Tibial nerve (tissue), 4 donors: ENCODE results near the gene NDFIP1. TPM values are rescaled to one million over a fixed set of nuclear protein-coding genes. Genes with fewer than 3 reads are reported as not detected.

Source experiments
- DNase-seq, 2 donors: peaks; one replicate each; pipeline ENCODE4 v3.0.0-alpha.2; 2019; ENCODE audit warnings: low spot score in 2 of 2
- H3K27ac ChIP-seq, 4 donors: fragments of 200-600 bp; sonication (generic) in 3 of 4; one replicate each; pipeline ENCODE4 v1.5.1; 2017 to 2019; ENCODE audit warnings: mild to moderate bottlenecking in 1 of 4
- H3K27me3 ChIP-seq, 2 donors: fragments of 200-600 bp; sonication (generic) in 1 of 2; one replicate each; pipeline versions ENCODE4 v1.5.1 to v1.6.0; 2017 to 2019
- H3K36me3 ChIP-seq, 3 donors: fragments of 200-600 bp; sonication (generic); one replicate each; pipeline ENCODE4 v1.5.1; 2018 to 2019
- H3K4me1 ChIP-seq, 4 donors: fragments of 200-600 bp; sonication (generic) in 3 of 4; one replicate each; pipeline ENCODE4 v1.5.1; 2017 to 2019
- H3K4me3 ChIP-seq, 4 donors: fragments of 200-600 bp; sonication (generic) in 3 of 4; one replicate each; pipeline ENCODE4 v1.5.1; 2017 to 2019; ENCODE audit warnings: mild to moderate bottlenecking in 1 of 4, moderate library complexity in 1 of 4
- H3K9me3 ChIP-seq, 4 donors: fragments of 200-600 bp; sonication (generic) in 3 of 4; one replicate each; pipeline ENCODE4 v1.5.1; 2017 to 2019
- EP300 ChIP-seq, 2 donors: sonication (generic); formaldehyde crosslinking; IDR thresholded peaks; one replicate each; pipeline ENCODE4 v1.6.1; 2017; ENCODE audit warnings: antibody characterized with exemption in 2 of 2, mild to moderate bottlenecking in 1 of 2
- POLR2A ChIP-seq, 2 donors: fragments of 450-650 bp; IDR thresholded peaks; one replicate each; pipeline ENCODE4 v1.6.1; 2017; ENCODE audit warnings: antibody characterized with exemption in 2 of 2, mild to moderate bottlenecking in 2 of 2, moderate library complexity in 2 of 2
- WGBS, 2 donors: methylation state at CpG; one replicate each; pipeline ENCODE4 v1.1.5; 2018; 5-methylcytosine and 5-hydroxymethylcytosine counted together
- total RNA-seq, 4 donors: library from RNA; depleted of rRNA; stranded (reverse); fragments of >200 nt; gene quantifications; one replicate each; pipeline ENCODE4 v1.1.0, GENCODE V29; 2016
- TF ChIP-seq, protein P1 (sequence below), 5 experiments: fragments of 200-600 bp in 3 of 5; fragments of 450-650 bp in 2 of 5; sonication (generic) in 3 of 5; IDR thresholded peaks; one replicate each; pipeline ENCODE4 v1.5.1; 2016 to 2019; ENCODE audit warnings: antibody characterized with exemption in 5 of 5, mild to moderate bottlenecking in 3 of 5, moderate library complexity in 2 of 5

NDFIP1 gene
- total RNA-seq, 4 donors from 2014 or later: 96.1 to 172 (median 107) TPM

DNA sequence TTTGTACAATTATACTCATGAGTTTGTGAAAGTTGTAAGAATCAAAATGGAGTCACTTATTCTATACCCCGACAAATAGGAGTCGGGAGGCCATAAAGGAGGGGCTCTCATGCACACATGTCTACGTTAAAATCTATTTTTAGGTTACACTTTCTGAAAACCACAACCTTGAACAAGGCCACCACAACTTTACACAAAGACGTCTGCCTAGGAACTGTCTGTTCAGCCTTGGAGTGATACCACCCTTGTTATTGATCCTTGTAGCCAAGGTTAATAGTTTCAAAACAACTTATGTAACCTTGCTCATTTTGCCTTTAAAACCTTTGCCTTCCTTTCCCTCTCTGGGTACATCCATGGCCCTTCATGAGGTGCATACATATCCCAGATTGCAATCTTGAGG lies 4.1 kb upstream of the NDFIP1 start:
- Histone ChIP-seq H3K4me3 (no peak overlapping the region), H3K27ac (no peak overlapping the region), H3K4me1 (peaks cover 0 to 17% (median 0%) of the 10 kb centered on the region in 4 donors), H3K9me3 (no peaks in the 10 kb centered on the region), H3K27me3 (no peaks in the 10 kb centered on the region), H3K36me3 (no peaks in the 10 kb centered on the region)
- DNase-seq: no peak
- WGBS, 2 donors: 81% methylated on average over 4 of the region's 4 CpGs
- TF ChIP-seq, protein P1, sequence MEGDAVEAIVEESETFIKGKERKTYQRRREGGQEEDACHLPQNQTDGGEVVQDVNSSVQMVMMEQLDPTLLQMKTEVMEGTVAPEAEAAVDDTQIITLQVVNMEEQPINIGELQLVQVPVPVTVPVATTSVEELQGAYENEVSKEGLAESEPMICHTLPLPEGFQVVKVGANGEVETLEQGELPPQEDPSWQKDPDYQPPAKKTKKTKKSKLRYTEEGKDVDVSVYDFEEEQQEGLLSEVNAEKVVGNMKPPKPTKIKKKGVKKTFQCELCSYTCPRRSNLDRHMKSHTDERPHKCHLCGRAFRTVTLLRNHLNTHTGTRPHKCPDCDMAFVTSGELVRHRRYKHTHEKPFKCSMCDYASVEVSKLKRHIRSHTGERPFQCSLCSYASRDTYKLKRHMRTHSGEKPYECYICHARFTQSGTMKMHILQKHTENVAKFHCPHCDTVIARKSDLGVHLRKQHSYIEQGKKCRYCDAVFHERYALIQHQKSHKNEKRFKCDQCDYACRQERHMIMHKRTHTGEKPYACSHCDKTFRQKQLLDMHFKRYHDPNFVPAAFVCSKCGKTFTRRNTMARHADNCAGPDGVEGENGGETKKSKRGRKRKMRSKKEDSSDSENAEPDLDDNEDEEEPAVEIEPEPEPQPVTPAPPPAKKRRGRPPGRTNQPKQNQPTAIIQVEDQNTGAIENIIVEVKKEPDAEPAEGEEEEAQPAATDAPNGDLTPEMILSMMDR (IDR thresholded peaks at IDR 0.05): no peak
- TF ChIP-seq POLR2A (IDR thresholded peaks at IDR 0.05) (no peak), EP300 (IDR thresholded peaks at IDR 0.05) (no peak)

DNA sequence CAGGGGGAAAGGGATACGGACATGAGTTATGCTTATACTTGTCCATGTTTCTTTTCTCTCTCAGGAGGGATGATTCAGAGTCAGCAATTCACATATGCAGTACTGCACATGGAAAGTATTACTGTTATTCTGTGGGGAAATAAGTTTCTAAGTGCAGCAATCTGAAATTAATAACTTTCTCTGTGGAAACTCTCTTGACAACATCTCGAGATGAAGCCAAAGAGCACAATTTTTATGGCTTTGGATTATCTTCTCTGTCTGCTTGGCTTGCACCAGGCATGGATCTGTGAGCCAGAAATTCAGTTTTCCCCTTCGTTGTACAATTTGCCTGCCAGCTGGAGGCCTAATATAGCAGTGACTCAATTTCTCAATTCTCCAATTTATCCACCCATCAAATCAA lies 2.5 kb upstream of the NDFIP1 start:
- Histone ChIP-seq H3K27ac (peak overlapping the region in 2 of 4 donors; percentile 61 to 100), H3K36me3 (no peaks in the 10 kb centered on the region), H3K27me3 (no peaks in the 10 kb centered on the region), H3K4me1 (peaks cover 0 to 28% (median 10%) of the 10 kb centered on the region in 4 donors), H3K9me3 (no peaks in the 10 kb centered on the region), H3K4me3 (no peak overlapping the region)
- TF ChIP-seq, protein P1 (IDR thresholded peaks at IDR 0.05): no peak
- TF ChIP-seq POLR2A (IDR thresholded peaks at IDR 0.05) (no peak), EP300 (IDR thresholded peaks at IDR 0.05) (peak in 1 of 2 donors; percentile 83)
- 51 to 66% methylated on average over 3 of the region's 3 CpGs for WGBS, 2 donors
- DNase-seq: peak in 1 of 2 donors; percentile 74

DNA sequence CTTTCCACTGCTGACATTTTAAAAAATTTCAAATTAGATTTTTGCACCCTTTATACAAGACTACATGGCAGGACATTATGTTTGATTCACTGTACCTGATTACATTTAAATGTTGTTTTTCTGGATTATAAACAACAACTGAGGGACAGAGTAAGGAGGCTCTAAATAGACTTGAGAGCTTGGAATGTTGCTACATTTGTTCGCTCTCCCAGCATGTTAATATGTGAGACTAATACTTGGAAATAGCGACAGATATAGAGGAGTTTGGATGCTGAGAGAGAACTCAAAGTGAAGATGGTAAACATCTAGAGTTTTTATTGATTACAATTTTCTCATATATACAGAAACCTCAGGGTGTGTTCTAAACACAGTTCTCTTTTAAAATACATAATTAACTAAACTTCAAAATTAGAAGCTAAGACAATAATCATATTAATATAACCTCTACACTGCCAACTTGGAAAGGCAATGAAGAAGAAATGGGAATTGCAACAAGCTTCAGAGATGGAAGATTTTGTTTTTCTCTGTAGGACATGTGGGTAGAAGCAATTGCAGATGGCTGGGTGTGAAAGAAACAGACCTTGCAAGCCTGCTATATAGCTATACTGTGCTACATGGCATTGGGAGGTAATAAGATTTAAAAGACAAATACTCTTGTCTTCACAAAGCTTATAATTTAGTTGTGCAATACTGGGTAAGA lies 1.4 kb upstream of the NDFIP1 start:
- WGBS, 2 donors: 92 to 93% methylated on average over 2 of the region's 2 CpGs

DNA sequence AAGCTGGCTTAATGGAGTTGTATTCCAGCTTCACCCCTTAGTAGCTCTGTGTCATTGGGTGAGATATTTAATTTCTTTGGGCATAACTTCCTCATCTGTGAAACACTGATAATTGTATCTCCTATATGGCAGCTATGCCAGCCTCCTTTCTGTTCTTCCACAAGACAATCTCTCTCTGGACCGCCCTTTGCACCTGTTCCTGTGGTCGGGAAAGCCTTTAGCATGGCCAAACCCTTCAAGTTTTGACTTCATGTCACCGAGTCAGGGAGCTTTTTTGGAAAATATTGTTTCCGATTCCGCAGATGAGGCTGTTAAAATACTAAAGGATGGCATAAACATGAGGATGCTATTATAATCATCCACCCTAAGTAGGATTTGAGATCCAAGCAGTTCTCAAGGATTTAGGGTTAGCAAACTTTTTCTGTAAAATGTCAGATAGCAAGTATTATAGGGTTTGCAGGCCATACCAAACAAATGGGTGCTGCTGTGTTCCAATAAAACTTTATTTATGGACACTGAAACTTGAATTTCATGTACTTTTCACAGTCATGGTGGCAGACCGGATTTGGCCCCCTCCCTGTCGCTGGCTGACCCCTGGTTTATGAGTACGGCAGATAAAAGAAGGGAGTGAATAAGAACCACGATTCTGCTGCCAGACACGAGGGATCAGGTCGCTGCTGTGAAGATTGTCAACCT lies 695 bp upstream of the NDFIP1 start:
- H3K36me3 ChIP-seq: no peaks in the 10 kb centered on the region
- H3K4me3 ChIP-seq: peak overlapping the region; percentile 65 to 91 (median 81)
- H3K9me3 ChIP-seq: no peaks in the 10 kb centered on the region
- DNase-seq: no peak
- WGBS, 2 donors: 69 to 81% methylated on average over 11 of the region's 11 CpGs
- H3K4me1 ChIP-seq: peaks cover 0 to 39% (median 13%) of the 10 kb centered on the region in 4 donors
- H3K27me3 ChIP-seq: no peaks in the 10 kb centered on the region
- peak overlapping the region; percentile 93 to 100 (median 99) for H3K27ac ChIP-seq
- TF ChIP-seq POLR2A (IDR thresholded peaks at IDR 0.05) (no peak), EP300 (IDR thresholded peaks at IDR 0.05) (no peak)
- TF ChIP-seq, protein P1 (IDR thresholded peaks at IDR 0.05): no peak

More for the DNA sequence above, 1.4 kb upstream of the NDFIP1 start:
- no peaks in the 10 kb centered on the region for H3K9me3 ChIP-seq
- DNase-seq: no peak
- H3K36me3 ChIP-seq: no peaks in the 10 kb centered on the region
- H3K27me3 ChIP-seq: no peaks in the 10 kb centered on the region
- no peak overlapping the region for H3K4me3 ChIP-seq
- TF ChIP-seq EP300 (IDR thresholded peaks at IDR 0.05) (no peak), POLR2A (IDR thresholded peaks at IDR 0.05) (no peak)
- TF ChIP-seq, protein P1 (IDR thresholded peaks at IDR 0.05): no peak
- H3K4me1 ChIP-seq: peaks cover 0 to 36% (median 13%) of the 10 kb centered on the region in 4 donors
- peak overlapping the region in 2 of 4 donors; percentile 99 to 100 for H3K27ac ChIP-seq
